SHP77 treated with DMSO at 0.1 percent for 48 hours (cell line): ENCODE data around the gene RNF214.

ENCODE experiments used
- DNase-seq: peaks from one replicate; lab custom pipeline; 2025; lab: John Stamatoyannopoulos, UW

The RNF214 gene

DNA sequence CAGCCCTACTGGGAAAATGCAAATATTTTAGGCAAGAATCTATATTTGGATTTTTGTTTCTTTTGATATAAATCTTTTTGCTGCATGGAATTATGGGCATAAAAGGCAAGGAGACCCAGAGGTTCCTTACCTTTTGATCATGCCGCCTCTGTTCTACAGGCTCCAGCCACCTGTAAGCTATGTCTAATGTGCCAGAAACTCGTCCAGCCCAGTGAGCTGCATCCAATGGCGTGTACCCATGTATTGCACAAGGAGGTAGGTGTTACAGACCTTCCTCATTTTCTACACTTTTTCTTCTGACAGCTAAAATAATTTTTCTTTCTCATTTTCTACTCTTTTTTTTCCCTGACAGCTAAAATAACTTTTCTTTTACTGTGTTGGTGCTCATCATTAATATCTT is 50.5 kb downstream of the RNF214 start:
- no peak for DNase-seq

- no peak for DNase-seq
These were observed 51.6 kb downstream of the RNF214 start for GRCh38 chr11:117284053-117284452.

DNA sequence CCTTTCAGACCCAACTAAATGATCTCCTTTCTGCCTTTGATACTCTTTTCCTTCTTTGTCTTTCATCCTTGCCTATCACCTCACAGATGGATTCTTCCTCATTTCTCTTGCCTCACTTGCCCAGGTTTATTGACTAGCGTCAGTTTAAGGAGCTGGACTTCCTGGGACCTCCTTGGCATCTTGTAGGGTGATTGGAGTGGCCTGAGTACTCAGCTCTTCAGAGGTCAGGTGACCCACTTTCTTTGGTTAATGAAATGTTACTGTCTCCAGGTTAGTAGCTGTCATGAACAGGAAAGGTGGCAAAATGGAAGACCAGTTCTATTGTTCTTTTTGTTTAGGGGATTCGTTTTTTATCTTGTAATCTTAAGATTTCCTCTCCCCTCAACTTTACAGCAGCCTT is 54.1 kb downstream of the RNF214 start:
- no peak for DNase-seq

GRCh38 chr11:117287668-117288067 is 55.2 kb downstream of the RNF214 start:
- DNase-seq = no peak

DNA sequence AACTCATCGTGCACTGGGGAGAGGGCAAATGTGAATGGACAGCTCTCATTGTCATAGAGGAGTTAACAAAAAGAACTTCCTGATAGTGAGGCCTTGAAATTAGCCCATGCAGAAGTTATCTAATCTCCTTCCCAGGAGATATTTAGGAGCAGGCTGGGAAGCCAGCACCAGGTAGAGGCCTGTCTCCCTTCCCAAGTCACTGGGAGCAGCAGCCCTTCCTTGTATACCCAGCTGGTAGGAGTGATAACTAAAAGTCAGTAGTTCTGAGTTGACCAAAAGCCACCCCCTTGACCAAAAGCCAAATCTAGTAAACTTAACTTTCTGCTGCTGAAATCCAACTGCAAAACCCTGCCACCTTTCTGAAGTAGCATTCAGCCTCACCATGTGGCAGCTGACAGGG is 57.3 kb downstream of the RNF214 start:
- no peak for DNase-seq

GRCh38 chr11:117290809-117291396 is 58.4 kb downstream of the RNF214 start, which contains the start of gene BACE1-AS:
Gene BACE1-AS (plus strand): TSS chr11:117291346.
- no peak for DNase-seq

DNA sequence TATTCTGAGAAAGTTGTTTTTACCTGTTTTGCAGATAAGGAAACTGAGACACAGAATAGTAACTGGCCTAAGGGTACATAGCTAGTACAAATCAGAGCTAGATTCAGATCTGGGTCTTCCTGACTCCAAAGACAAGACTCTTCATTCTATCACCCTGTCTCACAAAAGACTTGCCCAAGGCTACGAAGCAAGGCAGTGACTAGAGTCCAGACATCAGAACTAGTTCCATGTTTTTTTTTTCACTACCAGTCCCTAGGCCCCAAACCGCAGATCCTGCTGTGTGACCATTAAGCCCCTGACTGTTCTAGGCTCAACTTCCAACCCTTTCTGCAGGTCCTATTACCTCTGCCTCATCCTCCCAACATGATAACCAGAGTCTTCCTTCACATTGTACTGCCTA is 60.1 kb downstream of the RNF214 start:
- DNase-seq = no peak

DNA sequence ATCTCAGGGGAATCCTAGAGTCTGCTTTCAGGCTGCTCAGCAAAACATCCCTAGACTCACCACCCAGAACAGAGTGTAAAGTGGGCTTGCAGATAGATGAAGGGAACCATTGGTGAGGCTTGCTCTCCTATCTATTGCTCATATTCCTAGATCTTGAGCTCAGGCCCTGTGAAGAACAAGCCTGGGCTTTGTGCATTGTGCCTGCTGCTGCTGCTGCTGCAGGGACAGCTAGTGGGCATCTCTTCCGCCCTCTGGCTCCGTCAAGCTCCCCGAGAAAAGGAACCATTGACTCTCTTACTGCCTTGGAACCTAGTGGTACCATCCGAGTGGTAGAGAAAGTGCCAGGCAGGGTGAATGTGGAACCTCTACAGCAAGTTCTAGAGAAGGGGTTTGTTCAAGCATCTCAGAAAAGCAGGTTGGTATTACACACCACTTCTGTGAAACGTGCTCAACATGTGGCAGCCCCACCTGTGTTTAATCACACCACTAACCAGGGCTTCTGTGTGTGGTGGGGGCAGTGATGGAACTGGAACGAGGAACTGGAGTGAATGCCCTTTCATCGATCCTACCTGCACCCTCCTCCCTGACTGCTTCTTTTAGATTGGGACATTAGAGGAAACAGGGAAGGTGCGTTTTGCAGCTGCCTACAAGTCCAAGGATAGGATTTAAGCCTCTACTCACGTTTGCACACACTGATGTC is 63.1 kb downstream of the RNF214 start:
- DNase-seq = no peak

DNA sequence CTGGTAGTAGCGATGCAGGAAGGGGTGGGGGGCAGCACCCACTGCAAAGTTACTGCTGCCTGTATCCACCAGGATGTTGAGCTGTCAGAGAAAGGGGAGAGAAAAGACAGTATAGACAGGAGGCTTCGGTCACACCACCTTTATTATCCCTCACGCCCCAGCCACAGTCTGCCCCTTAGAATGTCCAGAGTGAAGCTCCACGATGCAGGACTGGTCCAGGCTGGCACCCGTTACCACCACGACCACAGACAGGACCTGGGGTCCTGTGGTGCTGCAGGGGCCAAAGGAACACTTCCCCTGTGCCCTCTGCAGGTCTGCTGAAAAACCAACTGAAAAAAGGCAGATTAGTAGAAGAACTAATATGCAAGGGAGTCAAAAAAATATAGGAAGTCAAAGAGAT is 64.4 kb downstream of the RNF214 start:
- no peak for DNase-seq

DNA sequence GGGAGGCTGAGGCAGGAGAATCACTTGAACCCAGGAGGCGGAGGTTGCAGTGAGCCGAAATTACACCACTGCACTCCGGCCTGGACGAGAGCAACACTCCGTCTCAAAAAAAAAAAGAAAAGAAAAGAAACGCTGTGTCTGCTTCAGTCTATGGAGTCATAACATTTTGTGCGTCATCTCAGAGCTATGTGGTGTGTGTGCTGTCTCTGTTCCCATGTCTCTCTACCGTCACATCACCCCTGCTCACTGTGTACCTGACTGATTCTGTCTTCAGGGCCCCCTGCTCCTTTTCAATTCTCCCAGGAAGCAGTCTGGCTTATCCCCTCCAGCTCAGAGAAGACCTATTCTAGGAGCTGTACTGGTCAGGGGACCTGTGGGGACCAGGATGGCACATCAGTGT is 65.7 kb downstream of the RNF214 start:
- no peak for DNase-seq

DNA sequence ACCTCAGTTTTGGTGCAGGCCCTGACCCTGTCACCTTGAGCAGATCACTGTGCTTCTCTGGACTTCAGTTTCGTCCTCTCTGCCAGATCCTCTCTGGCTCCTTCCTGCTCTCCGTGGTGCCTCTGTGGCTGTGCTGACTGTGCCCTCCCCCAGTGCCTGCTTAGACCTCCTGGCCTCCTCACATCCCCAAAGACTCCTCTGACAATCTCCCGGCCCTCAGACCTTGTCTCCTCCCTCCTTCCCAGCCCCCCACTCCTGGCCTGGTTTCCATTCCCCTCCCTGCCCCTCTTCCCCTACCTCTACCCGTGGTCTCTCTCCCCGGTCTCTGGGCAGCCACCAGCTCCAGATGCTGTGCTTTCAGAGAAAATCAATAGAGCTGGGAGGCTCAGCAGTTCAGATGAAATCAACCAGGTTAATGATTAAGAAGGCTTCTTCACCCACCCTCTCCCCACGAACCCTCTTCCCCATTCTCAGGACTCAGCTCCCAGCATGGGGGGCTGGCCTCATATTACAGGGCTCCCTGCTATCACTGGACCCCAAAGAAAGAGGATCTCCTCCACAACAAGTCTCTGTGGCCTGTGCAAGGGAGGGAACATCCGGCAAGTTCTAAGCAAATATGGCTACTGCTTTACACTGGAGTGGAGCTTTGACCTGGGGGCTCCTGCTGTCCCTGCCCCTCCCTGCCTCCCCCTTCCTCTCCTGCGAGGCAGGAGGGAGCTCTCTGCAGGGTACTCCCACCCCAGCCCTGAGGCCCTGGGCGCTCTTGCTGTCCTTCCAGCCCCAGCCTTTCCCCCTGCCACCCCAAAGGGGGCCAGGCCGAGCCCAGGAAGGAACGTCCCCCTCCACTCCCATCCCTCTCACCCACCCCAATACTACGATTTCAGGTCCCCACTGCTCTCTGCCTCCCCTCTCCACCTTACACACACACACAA is 67.1 kb downstream of the RNF214 start:
- no peak for DNase-seq

- no peak for DNase-seq
These were observed 67.8 kb downstream of the RNF214 start for GRCh38 chr11:117300283-117300663.

- no peak for DNase-seq
These were observed 68.3 kb downstream of the RNF214 start for GRCh38 chr11:117300773-117301172.

DNA sequence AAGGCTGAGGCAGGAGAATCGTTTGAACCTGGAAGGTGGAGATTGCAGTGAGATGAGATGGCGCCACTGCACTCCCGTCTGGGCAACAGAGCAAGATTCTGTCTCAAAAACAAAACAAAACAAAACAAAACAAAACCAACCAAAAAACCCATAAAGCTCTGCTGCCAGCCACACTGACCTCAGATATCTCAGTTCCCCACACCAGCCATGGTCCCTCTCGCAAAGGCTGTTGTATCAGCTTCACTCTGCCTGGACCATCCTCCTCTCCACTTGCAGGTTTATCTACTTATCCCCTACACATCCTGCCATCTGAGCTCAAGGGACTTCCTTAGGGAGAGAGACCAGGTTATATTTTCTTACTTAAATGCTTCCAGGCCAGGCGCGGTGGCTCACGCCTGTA is 69.8 kb downstream of the RNF214 start:
- no peak for DNase-seq

GRCh38 chr11:117303101-117303500 is 70.6 kb downstream of the RNF214 start:
- DNase-seq = no peak

DNA sequence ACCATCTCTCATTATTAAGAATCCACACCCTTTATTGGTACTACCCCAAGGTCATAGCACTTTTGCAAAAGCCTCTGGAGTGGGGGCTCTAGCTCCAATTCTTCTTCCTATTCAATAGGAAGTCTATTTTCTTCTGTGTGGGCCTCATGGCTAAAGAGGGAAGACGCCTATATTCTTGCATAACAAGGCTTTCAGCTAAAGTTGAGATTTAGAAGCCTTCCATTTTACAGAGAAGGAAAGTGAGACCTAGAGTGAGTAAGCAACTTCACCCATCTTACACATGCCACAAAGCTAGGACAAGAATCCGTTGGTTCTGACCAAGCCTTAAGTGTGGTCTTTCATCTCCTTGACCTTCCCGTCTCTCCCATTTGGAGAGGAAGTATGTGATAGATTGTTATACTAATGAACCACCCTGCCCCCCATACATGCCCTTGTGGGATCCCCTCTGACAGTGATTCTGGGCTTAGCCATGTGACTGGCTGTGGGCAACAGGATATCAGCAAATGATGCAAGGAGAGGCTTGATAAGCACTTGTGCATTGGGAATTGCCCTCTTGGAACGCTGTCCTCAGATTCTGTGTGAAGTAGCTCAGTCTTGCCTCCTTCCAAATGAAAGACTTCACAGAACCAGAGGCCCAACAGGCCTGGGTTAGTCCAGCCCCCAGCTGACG is 71.3 kb downstream of the RNF214 start:
- no peak for DNase-seq

DNA sequence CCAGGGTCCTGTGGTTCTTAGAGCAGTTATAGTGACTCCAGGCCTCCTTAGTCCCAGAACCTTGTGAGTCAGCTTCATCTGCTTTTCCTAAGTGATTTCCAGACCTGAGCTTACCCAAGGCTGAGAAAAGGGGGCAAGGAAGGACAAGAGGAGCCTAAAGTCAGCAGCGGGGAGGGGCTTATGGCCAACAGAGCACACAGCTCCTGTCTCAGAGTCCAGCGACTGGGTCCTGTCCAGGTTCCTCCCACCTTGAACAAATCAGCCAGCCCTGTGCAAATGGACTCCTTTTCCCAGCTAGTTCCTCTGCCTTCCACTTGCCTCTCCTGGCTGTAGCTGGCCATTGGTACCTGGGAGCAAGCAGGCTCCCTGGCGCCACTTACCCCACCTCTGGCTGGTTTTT is 72.7 kb downstream of the RNF214 start:
- no peak for DNase-seq

GRCh38 chr11:117309310-117309709 is 76.8 kb downstream of the RNF214 start:
- no peak for DNase-seq

GRCh38 chr11:117313091-117313490 is 80.6 kb downstream of the RNF214 start:
- no peak for DNase-seq

- DNase-seq = no peak
These were observed 81.6 kb downstream of the RNF214 start for GRCh38 chr11:117313828-117314768.

DNA sequence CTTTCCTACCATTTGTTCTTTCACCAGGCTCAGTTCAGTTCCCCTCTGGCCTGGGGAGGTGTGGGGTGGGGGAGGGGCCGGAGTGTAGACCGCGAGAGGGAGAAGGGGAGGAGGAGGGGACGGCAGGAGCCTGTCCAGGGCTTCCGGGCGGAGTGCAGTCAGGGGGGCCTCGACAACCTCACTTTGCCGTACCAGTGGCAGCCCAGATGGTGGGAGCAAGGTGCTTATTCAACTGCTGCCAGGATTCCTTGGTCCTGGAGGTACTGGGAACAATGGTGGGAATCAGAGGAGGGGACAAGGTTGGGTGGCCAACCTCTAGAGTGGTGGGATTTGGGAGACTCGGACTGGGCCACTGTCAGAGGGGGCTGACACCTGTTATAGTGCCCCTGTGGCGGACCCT is 82.4 kb downstream of the RNF214 start:
- no peak for DNase-seq
